ENCODE measurements around the gene UQCR10. TPM values are rescaled to one million over a fixed set of nuclear protein-coding genes. Genes with fewer than 3 reads are reported as not detected.

The UQCR10 gene
- total RNA-seq, 1 experiment from 2014 or later, result 119 TPM

DNA sequence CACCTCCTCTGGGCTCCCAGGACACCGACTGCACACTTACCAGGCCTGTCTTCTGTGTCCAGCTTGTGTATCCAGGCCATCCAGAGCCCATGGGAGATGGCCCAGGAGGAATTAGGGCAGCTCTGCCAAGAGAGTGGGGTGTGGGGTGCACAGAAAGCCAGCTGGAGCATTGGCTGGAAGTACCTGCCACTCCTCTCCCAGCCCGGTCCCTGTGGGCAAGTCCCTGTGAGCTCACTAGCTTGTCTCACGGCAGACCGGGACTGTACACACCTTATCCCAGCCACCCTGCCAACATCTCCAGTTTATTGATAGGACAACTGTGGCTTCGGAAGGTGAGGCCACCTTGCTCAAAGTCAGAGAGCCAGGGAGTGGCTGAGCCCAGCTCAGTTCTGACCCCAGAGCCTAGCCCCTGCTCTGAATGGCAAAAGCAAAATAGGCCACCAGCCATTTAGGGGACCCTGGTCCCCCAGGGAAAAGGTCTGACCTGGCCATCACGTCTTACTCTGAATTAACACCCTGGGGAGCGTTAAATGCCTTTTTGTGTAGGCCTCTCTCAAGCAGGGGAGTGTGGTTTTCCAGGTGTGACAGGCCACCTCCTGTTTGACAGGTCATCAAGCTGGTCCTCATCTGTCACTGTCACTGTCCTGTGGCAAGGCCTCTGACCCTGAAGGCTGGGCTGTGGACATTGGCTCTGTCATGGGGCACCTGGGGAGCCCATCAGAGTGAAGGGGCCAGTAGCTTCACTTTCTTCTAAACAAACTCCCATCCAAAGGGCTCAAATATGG lies 15.1 kb downstream of the UQCR10 start:
- Histone ChIP-seq H3K36me3 (ENCODE audit: control insufficient read depth in 1 of 2, insufficient read depth in 2 of 2, low read length in 2 of 2) (no peaks in the 10 kb centered on the region), H2AFZ (ENCODE audit: low read depth, low read length, poor library complexity, severe bottlenecking) (no peak overlapping the region), H3K4me1 (ENCODE audit: control insufficient read depth in 1 of 2, insufficient read depth in 2 of 2, low read length in 2 of 2) (peaks cover 11 to 38% of the 10 kb centered on the region in 2 experiments), H3K79me2 (ENCODE audit: insufficient read depth, low read length) (no peaks in the 10 kb centered on the region), H3K9me3 (ENCODE audit: control insufficient read depth in 1 of 2, insufficient read depth in 1 of 2, low read depth in 1 of 2, low read length in 2 of 2) (no peaks in the 10 kb centered on the region), H4K20me1 (ENCODE audit: insufficient read depth) (no peaks in the 10 kb centered on the region), H3K9me2 (ENCODE audit: insufficient read depth) (no peaks in the 10 kb centered on the region), H3K4me3 (replicated peaks in 1 of 2; ENCODE audit: low read depth in 1 of 2, low read length in 2 of 2) (no peak overlapping the region), H3K27me3 (ENCODE audit: insufficient read depth, low read length) (no peaks in the 10 kb centered on the region), H3K4me2 (ENCODE audit: low read length) (no peak overlapping the region), H3K9ac (ENCODE audit: low read length) (no peak overlapping the region), H3K27ac (ENCODE audit: low read depth, low read length) (no peak overlapping the region)
- CTCF ChIA-PET, result interaction anchor here (0.7 to 1.0 kb wide), 2 partner anchors 9 to 223 kb away, joined by 3 to 5 read pairs; no protein-coding TSS in a partner anchor
- RAD21 ChIA-PET (ENCODE audit: low non-redundant PET in 1 of 2, low total read pairs in 2 of 2, uncharacterized antibody in 2 of 2, unreplicated experiment in 2 of 2), result no interaction called here
- TF ChIP-seq EZH2phosphoT487 (IDR thresholded peaks at IDR 0.05; ENCODE audit: borderline replicate concordance) (no peak), JUND (IDR thresholded peaks at IDR 0.05) (no peak), ZFX (IDR thresholded peaks at IDR 0.05) (no peak), ELF1 (IDR thresholded peaks at IDR 0.05; ENCODE audit: borderline replicate concordance, low read depth) (no peak), ZNF274 (IDR thresholded peaks at IDR 0.05; ENCODE audit: low read depth, low read length) (no peak), SIN3A (IDR thresholded peaks at IDR 0.05; ENCODE audit: low read depth) (no peak), POLR2AphosphoS5 (IDR thresholded peaks at IDR 0.05; ENCODE audit: low read depth, low read length) (no peak), POLR2A (IDR thresholded peaks at IDR 0.05; ENCODE audit: borderline replicate concordance, extremely low read depth, insufficient read depth, insufficient read length) (no peak)
- DNase-seq (ENCODE audit: low read depth, low spot score) (no peak), ATAC-seq (no peak)
- intact Hi-C loops (cut with micrococcal nuclease), result no loop called here
- no TSS peak for BruUV-seq (replicated peaks)
- POLR2A ChIA-PET, result interaction anchor here (0.8 kb wide), 1 partner anchor 9 kb away, joined by 3 read pairs; no protein-coding TSS in a partner anchor

Data from HCT116 (cell line).